Endodermal cell (in vitro differentiated cells): ENCODE data around the gene ID4. TPM values are rescaled to one million over a fixed set of nuclear protein-coding genes. Genes with fewer than 3 reads are reported as not detected.

Source experiments
- DNase-seq: peaks from one replicate; pipeline ENCODE4 v3.0.0-alpha.2; 2017
- H3K27ac ChIP-seq: 2 replicates; pipeline ENCODE4 v1.5.1; 2013; ENCODE audit warnings: mild to moderate bottlenecking, low read depth, low read length, moderate library complexity
- H3K27me3 ChIP-seq: 2 replicates; pipeline ENCODE4 v1.6.1; 2013; ENCODE audit warnings: mild to moderate bottlenecking, low read length, moderate library complexity; ENCODE audit not compliant: insufficient read depth, control insufficient read depth, poor library complexity, severe bottlenecking
- H3K36me3 ChIP-seq: 2 replicates; pipeline ENCODE4 v1.7.0; 2013; ENCODE audit warnings: mild to moderate bottlenecking, low read length, moderate library complexity; ENCODE audit not compliant: control insufficient read depth, insufficient read depth
- H3K4me1 ChIP-seq: one replicate; pipeline ENCODE4 v1.7.0; 2013; ENCODE audit warnings: low read length; ENCODE audit not compliant: control insufficient read depth, insufficient read depth
- H3K4me3 ChIP-seq: 2 replicates; pipeline ENCODE4 v1.5.1; 2013; ENCODE audit warnings: mild to moderate bottlenecking, low read length, moderate library complexity
- H3K9ac ChIP-seq: 2 replicates; pipeline ENCODE4 v1.6.1; 2013; ENCODE audit warnings: mild to moderate bottlenecking, low read length, moderate library complexity; ENCODE audit not compliant: poor library complexity, severe bottlenecking; ENCODE audit errors: extremely low read depth
- H3K9me3 ChIP-seq: 2 replicates; pipeline ENCODE4 v1.6.1; 2013; ENCODE audit warnings: mild to moderate bottlenecking, low read length, moderate library complexity; ENCODE audit not compliant: control insufficient read depth
- H3K27ac Mint-ChIP-seq: 2 replicates; pipeline ENCODE4 v1.8.0; 2020; ENCODE audit warnings: mixed read lengths
- H3K27me3 Mint-ChIP-seq: 2 replicates; pipeline ENCODE4 v1.8.0; 2021; ENCODE audit warnings: mild to moderate bottlenecking, mixed read lengths; ENCODE audit not compliant: insufficient read depth
- H3K36me3 Mint-ChIP-seq: 2 replicates; pipeline ENCODE4 v1.8.0; 2020; ENCODE audit warnings: low read depth, mixed read lengths
- H3K4me1 Mint-ChIP-seq: 2 replicates; pipeline ENCODE4 v1.8.0; 2020; ENCODE audit warnings: mixed read lengths
- H3K4me3 Mint-ChIP-seq: 2 replicates; pipeline ENCODE4 v1.8.0; 2020; ENCODE audit warnings: mild to moderate bottlenecking, moderate library complexity, mixed read lengths
- H3K9me3 Mint-ChIP-seq: 2 replicates; pipeline ENCODE4 v1.8.0; 2020; ENCODE audit warnings: mild to moderate bottlenecking, mixed read lengths
- CTCF ChIP-seq: fragments of 200-600 bp; sonication (generic); conservative IDR thresholded peaks from 2 replicates; pipeline ENCODE4 v1.5.0; 2021; ENCODE audit warnings: antibody characterized with exemption, mild to moderate bottlenecking
- WGBS, 2 experiments: methylation state at CpG; one replicate each; pipeline versions ENCODE4 v1.1.5 to v1.1.7; 2013; ENCODE audit warnings: missing lambda C conversion rate in 2 of 2, mixed read lengths in 1 of 2; ENCODE audit not compliant: insufficient coverage in 1 of 2, insufficient read length in 1 of 2; 5-methylcytosine and 5-hydroxymethylcytosine counted together
- total RNA-seq, 2 donors: library from RNA; stranded (reverse); fragmentation: NEBNext Ultra II Directional in 1 of 2; extraction: Animal tissue kit (Norgen Biotek cat#: 25700) in 1 of 2; gene quantifications; 2 replicates in 1 of 2; 3 replicates in 1 of 2; pipeline ENCODE4 v1.2.1, GENCODE V29; 2021

ID4 gene
- total RNA-seq, 2 donors from 2014 or later: 38.5 to 39.3 TPM

DNA sequence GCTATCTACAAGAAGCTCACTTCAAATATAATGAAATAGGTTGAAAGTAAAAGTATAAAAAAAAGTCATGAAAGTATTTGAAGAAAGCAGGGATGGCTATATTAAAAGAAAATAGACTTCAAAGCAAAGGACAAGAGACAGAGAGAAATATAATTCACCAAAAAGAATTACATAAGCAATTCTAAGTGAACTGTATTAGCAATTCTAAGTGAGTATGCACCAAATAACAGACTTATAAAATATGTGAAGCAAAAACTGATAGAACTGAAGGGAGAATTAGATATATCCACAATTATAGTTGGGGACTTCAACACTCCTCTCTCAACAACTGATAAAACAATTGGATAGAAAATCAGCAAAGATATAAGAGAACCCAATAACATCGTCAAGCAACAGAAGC, 38.8 kb upstream of the ID4 start:
- DNase-seq: no peak
- Histone ChIP-seq H3K9me3 (no peaks in the 10 kb centered on the region), H3K36me3 (no peaks in the 10 kb centered on the region), H3K9ac (no peak overlapping the region), H3K4me1 (no peaks in the 10 kb centered on the region), H3K27ac (no peak overlapping the region), H3K4me3 (no peak overlapping the region), H3K27me3 (no peaks in the 10 kb centered on the region)
- Mint-ChIP-seq H3K27ac (no peak overlapping the region), H3K27me3 (no peaks in the 10 kb centered on the region), H3K4me3 (no peak overlapping the region), H3K36me3 (peaks cover 2% of the 10 kb centered on the region), H3K4me1 (peaks cover 17% of the 10 kb centered on the region), H3K9me3 (peaks cover 17% of the 10 kb centered on the region)
- 60 to 100% methylated on average over 1 of the region's 1 CpG for WGBS, 2 experiments
- no peak for TF ChIP-seq CTCF

- no peak overlapping the region for H3K4me3 ChIP-seq
- no peak overlapping the region for H3K27ac Mint-ChIP-seq
- TF ChIP-seq CTCF: no peak
- peaks cover 28% of the 10 kb centered on the region for H3K9me3 Mint-ChIP-seq
- 92 to 100% methylated on average over 3 to 6 of the region's 6 CpGs for WGBS, 2 experiments
- no peak overlapping the region for H3K27ac ChIP-seq
- H3K27me3 ChIP-seq: no peaks in the 10 kb centered on the region
- H3K4me1 ChIP-seq: no peaks in the 10 kb centered on the region
- H3K36me3 Mint-ChIP-seq: peaks cover 4% of the 10 kb centered on the region
- H3K36me3 ChIP-seq: no peaks in the 10 kb centered on the region
- peaks cover 33% of the 10 kb centered on the region for H3K4me1 Mint-ChIP-seq
- H3K27me3 Mint-ChIP-seq: peaks cover 2% of the 10 kb centered on the region
- H3K9me3 ChIP-seq: no peaks in the 10 kb centered on the region
- no peak overlapping the region for H3K4me3 Mint-ChIP-seq
- H3K9ac ChIP-seq: no peak overlapping the region
- no peak for DNase-seq
Measured at GRCh38 chr6:19802656-19803055, 34.5 kb upstream of the ID4 start.

- H3K27me3 ChIP-seq: no peaks in the 10 kb centered on the region
- peak overlapping the region; percentile 89 for H3K9ac ChIP-seq
- peaks cover 2% of the 10 kb centered on the region for H3K27me3 Mint-ChIP-seq
- H3K9me3 Mint-ChIP-seq: peaks cover 29% of the 10 kb centered on the region
- DNase-seq: no peak
- peak overlapping the region; percentile 78 for H3K4me3 Mint-ChIP-seq
- no peaks in the 10 kb centered on the region for H3K9me3 ChIP-seq
- H3K4me1 Mint-ChIP-seq: peaks cover 33% of the 10 kb centered on the region
- H3K36me3 ChIP-seq: no peaks in the 10 kb centered on the region
- peak overlapping the region; percentile 99 for H3K27ac Mint-ChIP-seq
- TF ChIP-seq CTCF: no peak
- H3K4me1 ChIP-seq: no peaks in the 10 kb centered on the region
- WGBS, 2 experiments: 41 to 59% methylated on average over 5 to 8 of the region's 9 CpGs
- H3K27ac ChIP-seq: peak overlapping the region; percentile 95
- peaks cover 6% of the 10 kb centered on the region for H3K36me3 Mint-ChIP-seq
- H3K4me3 ChIP-seq: peak overlapping the region; percentile 91
Measured at GRCh38 chr6:19803331-19804204, 33.6 kb upstream of the ID4 start.
